HG03442 (cell line): ENCODE measurements around the gene CREBZF.
"Not testable (repeated sequence)": the region's sequence is repeated elsewhere in the genome, so short reads cannot be mapped to it uniquely, and the experiment has no call there.

Experiments
- ATAC-seq: cut with Tn5 transposase; IDR thresholded peaks from one replicate; pipeline ENCODE4 v1.9.1; 2021; ENCODE audit warnings: mild to moderate bottlenecking, moderate library complexity; ENCODE audit not compliant: unreplicated experiment

CREBZF gene

DNA sequence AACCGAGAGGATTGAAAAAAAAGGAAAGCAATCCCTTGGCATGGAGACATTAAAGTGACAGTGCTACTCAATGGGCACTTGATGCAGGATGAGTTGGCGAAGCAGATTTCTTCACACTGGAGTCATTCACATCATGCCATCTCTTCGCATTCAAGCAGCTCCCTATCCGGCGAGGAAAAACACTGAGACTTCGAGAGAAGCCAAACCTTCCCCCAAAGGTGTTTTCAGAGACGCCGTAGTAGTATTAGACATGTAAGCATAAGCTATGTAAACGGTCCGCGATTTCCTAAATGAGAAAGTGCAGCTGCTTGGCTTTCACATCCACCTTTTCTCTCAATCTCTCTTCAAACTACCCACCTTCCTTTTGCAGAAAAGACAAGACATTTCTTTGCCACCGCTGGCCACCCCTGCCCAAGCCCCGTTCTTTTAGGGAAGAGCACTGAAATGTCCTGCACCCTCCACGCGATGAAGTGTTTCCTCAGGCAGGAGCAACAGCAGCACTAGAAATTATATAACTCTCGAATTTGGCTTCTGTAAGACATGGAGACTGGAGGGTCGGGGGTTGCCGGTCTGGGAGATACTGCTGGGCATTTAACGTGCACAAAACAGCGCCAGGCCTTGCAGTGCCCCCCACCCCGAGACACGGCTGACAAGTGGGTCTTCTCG is 37.5 kb downstream of the CREBZF start, which contains the start of gene DLG2:
Gene DLG2 (minus strand): TSS at position 13 of the 666 bp plus-strand sequence.
- no peak for ATAC-seq

- no peak for ATAC-seq
Measured at GRCh38 chr11:85626496-85626895, 38.4 kb downstream of the CREBZF start.

- no peak for ATAC-seq
Measured at GRCh38 chr11:85620256-85620655, 44.7 kb downstream of the CREBZF start.

- no peak for ATAC-seq
Measured at GRCh38 chr11:85619499-85619898, 45.4 kb downstream of the CREBZF start.

DNA sequence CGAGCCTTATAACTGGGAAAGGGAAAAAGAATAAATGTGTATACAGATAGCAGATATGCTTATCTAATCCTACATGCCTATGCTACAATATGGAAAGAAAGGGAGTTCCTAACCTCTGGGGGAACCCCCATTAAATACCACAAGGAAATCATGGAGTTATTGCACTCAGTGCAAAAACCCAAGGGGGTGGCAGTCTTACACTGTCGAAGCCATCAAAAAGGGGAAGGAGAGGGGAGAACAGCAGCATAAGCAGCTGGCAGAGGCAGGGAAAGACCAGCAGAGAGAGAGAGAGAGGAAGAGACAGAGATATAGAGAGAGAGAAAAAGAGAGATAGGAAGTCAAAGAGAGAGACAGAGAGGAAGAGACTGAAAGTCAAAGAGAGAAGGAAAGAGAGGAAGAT is 53.3 kb downstream of the CREBZF start:
- not testable (repeated sequence) for ATAC-seq
